ENCODE results near the gene ALG3.

ALG3 gene

GRCh38 chr3:184289426-184289938, 40.7 kb upstream of the ALG3 start:
- DNase-seq (ENCODE audit: low read depth) = no peak
- no peak overlapping the region for H3K4me3 ChIP-seq (ENCODE audit: low read length)
- TF ChIP-seq CTCF (conservative IDR thresholded peaks at IDR 0.05; ENCODE audit: low read depth, low read length) = peak; percentile 68

- H3K4me3 ChIP-seq (ENCODE audit: low read length) = no peak overlapping the region
- peak; percentile 48 for DNase-seq (ENCODE audit: low read depth)
- TF ChIP-seq CTCF (conservative IDR thresholded peaks at IDR 0.05; ENCODE audit: low read depth, low read length) = peak; percentile 67
These were observed 35.9 kb upstream of the ALG3 start for GRCh38 chr3:184284696-184285095.

GRCh38 chr3:184283681-184284080, 34.9 kb upstream of the ALG3 start:
- TF ChIP-seq CTCF (conservative IDR thresholded peaks at IDR 0.05; ENCODE audit: low read depth, low read length) = no peak
- no peak for DNase-seq (ENCODE audit: low read depth)
- H3K4me3 ChIP-seq (ENCODE audit: low read length) = no peak overlapping the region

- no peak for DNase-seq (ENCODE audit: low read depth)
- TF ChIP-seq CTCF (conservative IDR thresholded peaks at IDR 0.05; ENCODE audit: low read depth, low read length) = no peak
- no peak overlapping the region for H3K4me3 ChIP-seq (ENCODE audit: low read length)
These were observed 34.2 kb upstream of the ALG3 start for GRCh38 chr3:184282941-184283340.

- no peak for TF ChIP-seq CTCF (conservative IDR thresholded peaks at IDR 0.05; ENCODE audit: low read depth, low read length)
- no peak for DNase-seq (ENCODE audit: low read depth)
- no peak overlapping the region for H3K4me3 ChIP-seq (ENCODE audit: low read length)
These were observed 28.6 kb upstream of the ALG3 start for GRCh38 chr3:184277366-184277765.

- H3K4me3 ChIP-seq (ENCODE audit: low read length) = peak within 1 kb of the TSS; percentile 23
- no peak for TF ChIP-seq CTCF (conservative IDR thresholded peaks at IDR 0.05; ENCODE audit: low read depth, low read length)
- DNase-seq (ENCODE audit: low read depth) = no peak
These were observed 27.5 kb upstream of the ALG3 start, which contains the start of gene ECE2 for GRCh38 chr3:184275961-184276910. TSS of gene ECE2 (plus strand) at chr3:184276022. CDS start at chr3:184276154, 132 bp downstream.

GRCh38 chr3:184275381-184275701, 26.6 kb upstream of the ALG3 start:
- TF ChIP-seq CTCF (conservative IDR thresholded peaks at IDR 0.05; ENCODE audit: low read depth, low read length) = no peak
- H3K4me3 ChIP-seq (ENCODE audit: low read length) = peak overlapping the region; percentile 23
- DNase-seq (ENCODE audit: low read depth) = no peak

Measured in retinal pigment epithelial cell (primary cell).